IMR-90 (cell line): ENCODE results near the gene SSH2. TPM values are rescaled to one million over a fixed set of nuclear protein-coding genes. Genes with fewer than 3 reads are reported as not detected.

Experiments used
- ATAC-seq: fragments of 200-7000 bp; cut with Tn5 transposase; 2 replicates; pipeline ENCODE4 v1.9.1; 2020; ENCODE audit warnings: low read depth, mild to moderate bottlenecking, moderate library complexity
- BruUV-seq: library from RNA; stranded (reverse); fragments of 400-500 nt; replicated peaks from 2 replicates; lab custom pipeline; 2021; lab: Mats Ljungman, UMichigan
- CTCF ChIA-PET: fragments of 300-600 bp; formaldehyde crosslinking; extraction: SDS; loops from one replicate; lab custom pipeline; 2021; ENCODE audit warnings: antibody characterized with exemption; lab: Yijun Ruan, JAX
- POLR2A ChIA-PET: fragments of 300-600 bp; sonication (Branson Sonifier 250); formaldehyde crosslinking; loops from one replicate; lab custom pipeline; 2022; ENCODE audit warnings: antibody characterized with exemption; ENCODE audit not compliant: unreplicated experiment; lab: Charles Lee
- DNase-seq: peaks from one replicate; pipeline ENCODE4 v3.0.0; 2013
- H2AFZ ChIP-seq: replicated peaks from 2 replicates; pipeline ENCODE3; 2013; ENCODE audit warnings: low read length, mild to moderate bottlenecking; ENCODE audit not compliant: poor library complexity
- H2AK5ac ChIP-seq: 2 replicates; pipeline ENCODE4 v1.6.1; 2013; ENCODE audit warnings: low read depth, low read length, inconsistent platforms
- H2AK9ac ChIP-seq: replicated peaks from 2 replicates; pipeline ENCODE3; 2013; ENCODE audit warnings: mild to moderate bottlenecking, low read depth, low read length, moderate library complexity; ENCODE audit not compliant: poor library complexity
- H2BK120ac ChIP-seq: 2 replicates; pipeline ENCODE4 v1.6.1; 2013; ENCODE audit warnings: low read depth, low read length, inconsistent platforms
- H2BK15ac ChIP-seq: 3 replicates; pipeline ENCODE4 v1.6.1; 2013; ENCODE audit warnings: low read depth, low read length, inconsistent platforms
- H2BK20ac ChIP-seq: 2 replicates; pipeline ENCODE4 v1.6.1; 2013; ENCODE audit warnings: low read depth, mild to moderate bottlenecking, inconsistent platforms, low read length, moderate library complexity
- H2BK5ac ChIP-seq: 2 replicates; pipeline ENCODE4 v1.6.1; 2013; ENCODE audit warnings: mild to moderate bottlenecking, low read depth, low read length, inconsistent platforms; ENCODE audit not compliant: poor library complexity, severe bottlenecking
- H3K14ac ChIP-seq: replicated peaks from 2 replicates; pipeline ENCODE4 v1.6.1; 2013; ENCODE audit warnings: low read depth, low read length, inconsistent platforms
- H3K18ac ChIP-seq: 2 replicates; pipeline ENCODE4 v1.6.1; 2013; ENCODE audit warnings: low read depth, low read length, control low read depth
- H3K23ac ChIP-seq: 2 replicates; pipeline ENCODE4 v1.6.1; 2013; ENCODE audit warnings: low read depth, low read length, inconsistent platforms
- H3K27ac ChIP-seq: 2 replicates; pipeline ENCODE4 v1.5.1; 2013; ENCODE audit warnings: mild to moderate bottlenecking, control low read depth, low read length; ENCODE audit not compliant: insufficient read depth
- H3K27me3 ChIP-seq: 2 replicates; pipeline ENCODE4 v1.6.1; 2013; ENCODE audit warnings: low read length; ENCODE audit not compliant: control insufficient read depth, insufficient read depth
- H3K36me3 ChIP-seq: 2 replicates; pipeline ENCODE4 v1.6.1; 2013; ENCODE audit warnings: low read length, mixed read lengths; ENCODE audit not compliant: control insufficient read depth, insufficient read depth
- H3K4ac ChIP-seq: 2 replicates; pipeline ENCODE4 v1.6.1; 2013; ENCODE audit warnings: low read depth, low read length, inconsistent platforms
- H3K4me1 ChIP-seq: 2 replicates; pipeline ENCODE4 v1.6.1; 2013; ENCODE audit warnings: low read length, mixed read lengths; ENCODE audit not compliant: control insufficient read depth, insufficient read depth
- H3K4me2 ChIP-seq: 2 replicates; pipeline ENCODE4 v1.6.1; 2013; ENCODE audit warnings: low read depth, mild to moderate bottlenecking, control low read depth, low read length, moderate library complexity
- H3K4me3 ChIP-seq: 2 replicates; pipeline ENCODE4 v1.5.1; 2013; ENCODE audit warnings: low read depth, mild to moderate bottlenecking, control low read depth, low read length, moderate library complexity; ENCODE audit not compliant: insufficient read depth
- H3K56ac ChIP-seq: 2 replicates; pipeline ENCODE4 v1.6.1; 2013; ENCODE audit warnings: low read length, inconsistent platforms; ENCODE audit not compliant: insufficient read depth; ENCODE audit errors: extremely low read depth
- H3K79me1 ChIP-seq, 2 experiments: 2 replicates each; pipeline ENCODE4 v1.6.1; 2013; ENCODE audit warnings: low read length in 2 of 2, inconsistent platforms in 1 of 2, low read depth in 1 of 2
- H3K9ac ChIP-seq: 2 replicates; pipeline ENCODE4 v1.6.1; 2013; ENCODE audit warnings: low read depth, low read length, control low read depth
- H3K9me1 ChIP-seq: 2 replicates; pipeline ENCODE4 v1.6.1; 2013; ENCODE audit warnings: low read length, inconsistent platforms; ENCODE audit not compliant: insufficient read depth
- H3K9me3 ChIP-seq: 2 replicates; pipeline ENCODE4 v1.6.1; 2013; ENCODE audit warnings: low read length; ENCODE audit not compliant: control insufficient read depth, insufficient read depth
- H4K20me1 ChIP-seq: 2 replicates; pipeline ENCODE4 v1.6.1; 2013; ENCODE audit warnings: low read length, inconsistent platforms; ENCODE audit not compliant: insufficient read depth
- H4K5ac ChIP-seq: 2 replicates; pipeline ENCODE4 v1.6.1; 2013; ENCODE audit warnings: mild to moderate bottlenecking, low read depth, low read length, control low read depth
- H4K8ac ChIP-seq, 2 experiments: 2 replicates each; pipeline ENCODE4 v1.6.1; 2013; ENCODE audit warnings: low read depth in 2 of 2, low read length in 2 of 2, control low read depth in 1 of 2, inconsistent platforms in 1 of 2
- H4K91ac ChIP-seq: 2 replicates; pipeline ENCODE4 v1.6.1; 2013; ENCODE audit warnings: low read depth, low read length, inconsistent platforms; ENCODE audit not compliant: insufficient read depth
- BHLHE40 ChIP-seq: fragments of 150-350 bp; IDR thresholded peaks from 2 replicates; pipeline ENCODE4 v1.6.1; 2016; ENCODE audit warnings: mild to moderate bottlenecking, low read depth, low read length
- CHD1 ChIP-seq: IDR thresholded peaks from 2 replicates; pipeline ENCODE4 v1.6.1; 2012; ENCODE audit warnings: low read depth, low read length, improper control_type of control experiment
- CTCF ChIP-seq: conservative IDR thresholded peaks from 2 replicates; pipeline ENCODE4 v1.5.1; 2012; ENCODE audit warnings: mild to moderate bottlenecking, low read depth, low read length, improper control_type of control experiment
- FOS ChIP-seq: fragments of 150-350 bp; IDR thresholded peaks from 2 replicates; pipeline ENCODE4 v1.6.1; 2016; ENCODE audit warnings: low read depth, low read length
- MXI1 ChIP-seq: IDR thresholded peaks from 2 replicates; pipeline ENCODE4 v1.6.1; 2012; ENCODE audit warnings: low read depth, mild to moderate bottlenecking, low read length, moderate library complexity, borderline replicate concordance
- RCOR1 ChIP-seq: IDR thresholded peaks from 2 replicates; pipeline ENCODE4 v1.6.1; 2012; ENCODE audit warnings: mild to moderate bottlenecking, low read length, improper control_type of control experiment; ENCODE audit not compliant: insufficient replicate concordance
- SMC3 ChIP-seq: fragments of 150-350 bp; IDR thresholded peaks from 2 replicates; pipeline ENCODE4 v1.6.1; 2016; ENCODE audit warnings: low read depth, mild to moderate bottlenecking, antibody characterized with exemption, low read length, moderate library complexity
- WGBS, 2 experiments: methylation state at CpG; one replicate each; pipeline versions ENCODE4 v1.1.5 to v1.1.7; 2013; ENCODE audit warnings: missing lambda C conversion rate in 2 of 2; ENCODE audit not compliant: insufficient read length in 1 of 2; ENCODE audit errors: extremely low coverage in 2 of 2; 5-methylcytosine and 5-hydroxymethylcytosine counted together
- dilution Hi-C: fragments of 300-500 bp; cut with HindIII; formaldehyde crosslinking; loops from one replicate; pipeline ENCODE4 v1.14.3; 2018; ENCODE audit warnings: low sequenced_read_pairs; ENCODE audit not compliant: unreplicated experiment
- in situ Hi-C: fragments of 300-500 bp; cut with MboI; formaldehyde crosslinking; loops from 3 replicates; pipeline ENCODE4 v1.14.3; 2019; ENCODE audit warnings: low sequenced_read_pairs, inconsistent platforms, mixed read lengths
- intact Hi-C: fragments of 100-400 bp; cut with micrococcal nuclease; formaldehyde crosslinking; loops from 2 replicates; pipeline ENCODE4 v1.10.0; 2022
- polyA plus RNA-seq, 3 experiments: library from polyadenylated mRNA; depleted of rRNA; stranded (reverse); fragments of >200 nt; gene quantifications; 2 replicates each; pipeline ENCODE4 v1.2.3, GENCODE V29; 2012; ENCODE audit warnings: low replicate concordance in 1 of 3
- total RNA-seq: library from RNA; depleted of rRNA; stranded (reverse); fragments of >200 nt; gene quantifications from 2 replicates; pipeline ENCODE4 v1.2.3, GENCODE V29; 2012

Gene SSH2
- total and polyA plus RNA-seq, 2 of the 4 experiments (the other 2 are of a cell fraction): 9.3 TPM

GRCh38 chr17:29800457-29800856 lies 129.6 kb downstream of the SSH2 start:
- no peak overlapping the region for H3K23ac ChIP-seq
- intact Hi-C loops (no loop called here), in situ Hi-C loops (loop anchor here (10.0 kb wide), 2 partner anchors 214 to 284 kb away; no protein-coding TSS in a partner anchor), dilution Hi-C loops (no loop called here)
- no peak overlapping the region for H2BK15ac ChIP-seq
- no peak overlapping the region for H4K5ac ChIP-seq
- H4K20me1 ChIP-seq: no peaks in the 10 kb centered on the region
- WGBS, 2 experiments: no CpG with 5 or more reads among the region's 1 CpG
- no peaks in the 10 kb centered on the region for H3K27me3 ChIP-seq
- no peak overlapping the region for H3K27ac ChIP-seq
- H3K9me3 ChIP-seq: no peaks in the 10 kb centered on the region
- TF ChIP-seq CTCF (no peak), MXI1 (no peak), BHLHE40 (no peak), FOS (no peak), CHD1 (no peak), SMC3 (no peak), RCOR1 (no peak)
- H4K8ac ChIP-seq: no peak overlapping the region
- no peak overlapping the region for H3K18ac ChIP-seq
- no peak overlapping the region for H3K14ac ChIP-seq
- H3K4me1 ChIP-seq: no peaks in the 10 kb centered on the region
- peaks cover 5 to 11% of the 10 kb centered on the region in 2 experiments; a peak in 2 of 4 replicates for H3K79me1 ChIP-seq
- ATAC-seq: no peak
- no peak overlapping the region for H2AFZ ChIP-seq
- ChIA-PET POLR2A (interaction anchor here (0.5 kb wide), 1 partner anchor 24 kb away, joined by 7 read pairs; no protein-coding TSS in a partner anchor), CTCF (no interaction called here)
- no peak overlapping the region for H3K4me2 ChIP-seq
- H3K56ac ChIP-seq: no peak overlapping the region
- H3K9me1 ChIP-seq: no peaks in the 10 kb centered on the region
- H3K4ac ChIP-seq: no peak overlapping the region
- H2AK9ac ChIP-seq: no peak overlapping the region
- H2BK120ac ChIP-seq: no peak overlapping the region
- H2BK5ac ChIP-seq: no peak overlapping the region
- no peak overlapping the region for H3K4me3 ChIP-seq
- DNase-seq: no peak
- no peaks in the 10 kb centered on the region for H3K36me3 ChIP-seq
- no peak overlapping the region for H2BK20ac ChIP-seq
- no peak overlapping the region for H2AK5ac ChIP-seq
- no peak overlapping the region for H4K91ac ChIP-seq
- no TSS peak for BruUV-seq
- no peak overlapping the region for H3K9ac ChIP-seq
